Activated CD4-positive, alpha-beta T cell treated with anti-CD3 and anti-CD28 coated beads, Interleukin-2, Interleukin-6, amounts not matched to agents 100 ng/mL and 50 ng/mL, durations not matched to agents 16 hours and 8 hours (primary cell): ENCODE measurements around the gene APC2.

Experiments
- DNase-seq: peaks from one replicate; pipeline ENCODE4 v3.0.0-alpha.2; 2020

APC2 gene, protein sequence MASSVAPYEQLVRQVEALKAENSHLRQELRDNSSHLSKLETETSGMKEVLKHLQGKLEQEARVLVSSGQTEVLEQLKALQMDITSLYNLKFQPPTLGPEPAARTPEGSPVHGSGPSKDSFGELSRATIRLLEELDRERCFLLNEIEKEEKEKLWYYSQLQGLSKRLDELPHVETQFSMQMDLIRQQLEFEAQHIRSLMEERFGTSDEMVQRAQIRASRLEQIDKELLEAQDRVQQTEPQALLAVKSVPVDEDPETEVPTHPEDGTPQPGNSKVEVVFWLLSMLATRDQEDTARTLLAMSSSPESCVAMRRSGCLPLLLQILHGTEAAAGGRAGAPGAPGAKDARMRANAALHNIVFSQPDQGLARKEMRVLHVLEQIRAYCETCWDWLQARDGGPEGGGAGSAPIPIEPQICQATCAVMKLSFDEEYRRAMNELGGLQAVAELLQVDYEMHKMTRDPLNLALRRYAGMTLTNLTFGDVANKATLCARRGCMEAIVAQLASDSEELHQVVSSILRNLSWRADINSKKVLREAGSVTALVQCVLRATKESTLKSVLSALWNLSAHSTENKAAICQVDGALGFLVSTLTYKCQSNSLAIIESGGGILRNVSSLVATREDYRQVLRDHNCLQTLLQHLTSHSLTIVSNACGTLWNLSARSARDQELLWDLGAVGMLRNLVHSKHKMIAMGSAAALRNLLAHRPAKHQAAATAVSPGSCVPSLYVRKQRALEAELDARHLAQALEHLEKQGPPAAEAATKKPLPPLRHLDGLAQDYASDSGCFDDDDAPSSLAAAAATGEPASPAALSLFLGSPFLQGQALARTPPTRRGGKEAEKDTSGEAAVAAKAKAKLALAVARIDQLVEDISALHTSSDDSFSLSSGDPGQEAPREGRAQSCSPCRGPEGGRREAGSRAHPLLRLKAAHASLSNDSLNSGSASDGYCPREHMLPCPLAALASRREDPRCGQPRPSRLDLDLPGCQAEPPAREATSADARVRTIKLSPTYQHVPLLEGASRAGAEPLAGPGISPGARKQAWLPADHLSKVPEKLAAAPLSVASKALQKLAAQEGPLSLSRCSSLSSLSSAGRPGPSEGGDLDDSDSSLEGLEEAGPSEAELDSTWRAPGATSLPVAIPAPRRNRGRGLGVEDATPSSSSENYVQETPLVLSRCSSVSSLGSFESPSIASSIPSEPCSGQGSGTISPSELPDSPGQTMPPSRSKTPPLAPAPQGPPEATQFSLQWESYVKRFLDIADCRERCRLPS (N-terminal part only)

DNA sequence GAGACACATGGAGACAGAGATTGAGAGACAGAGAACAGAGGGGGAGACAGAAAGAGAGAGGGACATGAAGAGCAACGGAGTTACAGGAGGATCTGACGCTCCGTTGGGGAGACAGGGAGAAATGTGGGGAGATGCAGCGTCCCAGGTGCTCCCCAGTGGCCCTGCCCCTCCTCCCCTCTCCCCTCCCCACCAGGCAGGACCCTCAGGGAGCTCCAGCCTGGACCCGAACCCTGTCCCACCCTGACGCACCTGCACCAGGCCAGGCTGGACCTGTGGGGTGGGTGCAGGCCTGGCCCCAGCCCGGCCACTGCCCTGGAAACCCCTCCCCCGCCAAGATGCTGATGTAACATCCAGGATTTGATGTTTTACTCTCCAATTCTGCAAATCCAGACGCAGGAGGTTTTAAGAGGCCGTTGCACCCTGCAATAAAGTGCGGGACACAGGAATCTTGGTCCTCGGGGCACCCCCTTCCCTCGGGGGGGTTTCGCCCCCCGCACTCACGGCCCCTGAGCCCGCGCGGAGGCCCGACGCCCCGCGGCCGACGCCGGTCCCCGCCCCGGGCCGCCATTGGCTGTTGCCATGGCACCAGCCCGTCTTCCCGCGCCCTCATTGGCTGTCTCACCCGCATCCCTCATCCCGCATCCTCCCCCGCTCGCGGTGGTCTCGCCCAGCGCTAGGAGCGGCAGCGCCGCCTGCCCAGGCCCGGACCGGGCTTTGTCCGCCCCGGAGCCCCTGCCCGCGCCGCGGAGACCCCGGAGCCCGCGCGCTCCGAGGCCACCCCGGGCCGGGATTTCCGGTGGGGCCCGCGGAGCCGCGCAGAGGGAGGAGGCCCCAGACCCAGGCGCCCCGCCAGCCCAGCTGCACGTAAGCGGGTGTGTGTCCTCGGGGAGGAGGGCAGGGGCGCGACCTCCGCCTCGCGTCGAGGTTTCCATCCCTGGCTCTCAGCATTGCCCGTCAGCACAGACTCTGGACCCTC lies at the start of gene APC2:
Gene APC2, plus strand, starts transcription at position 655 of the 976 bp plus-strand sequence. CDS start 2,881 bp downstream, outside the sequence.
- DNase-seq: peak; percentile 51

DNA sequence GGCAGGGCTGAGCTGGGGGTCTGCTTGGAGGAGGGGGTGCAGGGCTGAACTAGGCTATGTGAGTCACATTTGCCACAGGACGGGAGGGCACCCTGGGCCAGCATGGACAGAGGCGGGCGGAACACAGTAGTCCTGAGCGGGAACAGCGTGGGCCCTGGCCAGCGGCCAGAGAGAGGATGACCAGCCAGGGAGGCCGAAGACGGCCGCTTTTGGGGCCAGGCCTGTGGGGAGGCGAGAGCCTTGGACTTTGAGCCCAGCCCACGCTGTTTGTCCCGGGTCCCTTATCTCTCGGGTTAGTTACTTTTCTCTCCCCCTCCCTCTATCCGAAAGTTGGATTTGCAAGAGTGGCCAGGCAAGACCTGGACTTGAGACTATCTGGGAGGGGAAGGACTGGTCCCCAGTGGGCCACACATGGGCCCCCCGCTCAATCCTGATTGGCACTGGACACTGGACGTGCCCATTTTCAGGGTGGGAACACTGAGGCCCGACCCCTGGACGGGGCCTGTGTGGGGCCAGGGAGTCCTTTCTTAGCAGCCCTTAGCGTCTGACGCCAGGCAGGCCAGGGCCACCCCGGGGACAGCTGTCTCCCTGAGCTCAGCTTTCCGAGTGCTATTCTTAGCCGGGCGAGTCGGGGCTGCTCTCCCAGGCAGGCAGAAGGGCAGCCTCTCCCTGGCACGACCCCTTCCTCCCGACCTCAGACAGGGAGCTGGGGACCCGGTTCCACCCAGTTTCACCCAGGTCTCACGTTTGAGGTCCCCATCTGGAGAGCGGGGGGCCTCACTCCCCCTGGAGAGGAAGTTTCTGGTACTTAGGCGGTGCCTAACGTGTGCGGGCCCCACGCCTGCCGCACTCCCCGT lies 49.4 kb upstream of the APC2 start:
- DNase-seq: no peak

DNA sequence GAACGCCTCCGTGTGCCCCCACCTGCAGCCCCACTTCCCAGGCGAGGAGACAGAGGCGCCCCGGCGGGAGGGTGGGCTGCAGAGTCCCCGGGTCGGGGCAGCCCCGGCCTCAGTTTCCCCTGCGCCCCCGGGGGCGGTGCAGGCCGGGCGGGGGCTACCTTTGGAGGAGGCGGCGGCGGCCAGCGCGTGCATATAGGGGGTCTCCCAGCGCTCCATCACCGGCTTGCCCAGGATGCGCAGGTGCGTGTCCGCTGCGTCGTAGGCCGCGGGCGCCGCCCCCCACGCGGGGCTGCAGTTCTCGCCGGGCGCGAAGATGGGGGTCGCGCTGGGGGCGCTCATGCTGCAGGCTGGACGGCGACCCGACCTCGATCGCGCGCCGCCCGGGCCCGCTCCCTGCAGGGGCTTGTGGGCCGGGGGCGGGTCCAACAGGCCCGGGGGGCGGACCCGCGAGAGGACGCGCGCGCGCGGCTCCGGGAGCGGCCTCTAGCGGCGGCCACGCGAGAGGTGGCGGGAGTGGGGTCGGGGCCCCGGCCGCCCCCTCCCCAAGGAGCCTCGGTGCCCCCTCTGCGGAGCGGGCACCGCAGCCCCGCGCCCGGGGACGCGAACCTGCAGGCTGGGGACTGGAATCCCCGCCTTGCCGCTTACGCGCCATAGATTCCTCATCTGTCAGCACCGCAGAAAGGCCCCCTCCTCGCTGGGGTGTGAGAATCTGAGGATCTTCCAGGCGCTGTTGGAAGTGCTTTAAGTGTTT lies 48.6 kb upstream of the APC2 start, which contains the start of gene GAMT:
Gene GAMT, minus strand, starts transcription at position 405 of the 751 bp plus-strand sequence. Its CDS starts 66 bp downstream, at position 339.
- DNase-seq: peak; percentile 69

DNA sequence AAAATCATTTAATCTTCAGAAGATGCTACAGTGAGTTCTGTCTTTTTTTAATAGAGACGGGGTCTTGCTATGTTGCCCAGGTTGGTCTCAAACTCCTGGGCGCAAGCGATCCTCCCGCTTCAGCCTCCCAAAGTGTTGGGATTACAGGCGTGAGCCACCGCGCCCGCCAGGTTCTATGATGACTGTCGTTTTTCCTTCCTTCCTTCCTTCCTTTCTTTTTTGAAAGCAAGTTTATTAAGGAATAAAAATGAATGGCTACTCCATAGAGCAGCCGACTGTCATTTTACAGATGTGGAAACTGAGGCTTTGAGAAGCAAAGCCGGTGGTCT lies 48.1 kb upstream of the APC2 start:
- no peak for DNase-seq

DNA sequence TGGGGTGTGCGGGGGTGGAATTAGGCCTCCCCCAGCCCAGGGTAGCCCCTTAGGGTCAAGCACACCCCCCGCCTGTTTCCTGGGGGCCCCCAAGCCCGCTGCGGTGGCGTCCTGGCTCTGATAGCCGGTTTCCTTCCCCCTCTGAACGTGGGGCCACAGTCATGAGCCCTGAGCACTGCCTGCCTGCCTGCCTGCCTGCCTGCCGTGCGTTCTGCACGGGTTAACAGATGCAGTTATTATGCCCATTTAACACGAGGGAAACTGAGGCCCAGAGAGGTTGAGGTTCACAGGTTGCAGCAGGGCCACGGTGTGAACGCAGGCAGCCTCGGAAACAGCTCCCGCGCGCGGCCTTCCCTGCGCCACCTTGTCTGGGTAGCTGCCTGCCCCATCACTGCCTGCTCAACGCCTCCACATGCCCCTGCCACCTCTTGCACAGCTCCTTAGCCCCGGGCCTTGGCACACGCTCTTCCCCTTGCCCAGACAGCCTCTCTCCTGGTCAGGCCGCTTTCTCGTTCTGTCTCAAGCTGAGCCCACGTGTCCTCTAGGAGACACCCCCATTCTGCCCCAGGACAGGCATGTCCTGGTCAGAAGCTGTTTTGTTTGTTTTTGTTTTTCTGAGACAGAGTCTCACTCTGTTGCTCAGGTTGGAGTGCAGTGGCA lies 47.4 kb upstream of the APC2 start:
- no peak for DNase-seq

DNA sequence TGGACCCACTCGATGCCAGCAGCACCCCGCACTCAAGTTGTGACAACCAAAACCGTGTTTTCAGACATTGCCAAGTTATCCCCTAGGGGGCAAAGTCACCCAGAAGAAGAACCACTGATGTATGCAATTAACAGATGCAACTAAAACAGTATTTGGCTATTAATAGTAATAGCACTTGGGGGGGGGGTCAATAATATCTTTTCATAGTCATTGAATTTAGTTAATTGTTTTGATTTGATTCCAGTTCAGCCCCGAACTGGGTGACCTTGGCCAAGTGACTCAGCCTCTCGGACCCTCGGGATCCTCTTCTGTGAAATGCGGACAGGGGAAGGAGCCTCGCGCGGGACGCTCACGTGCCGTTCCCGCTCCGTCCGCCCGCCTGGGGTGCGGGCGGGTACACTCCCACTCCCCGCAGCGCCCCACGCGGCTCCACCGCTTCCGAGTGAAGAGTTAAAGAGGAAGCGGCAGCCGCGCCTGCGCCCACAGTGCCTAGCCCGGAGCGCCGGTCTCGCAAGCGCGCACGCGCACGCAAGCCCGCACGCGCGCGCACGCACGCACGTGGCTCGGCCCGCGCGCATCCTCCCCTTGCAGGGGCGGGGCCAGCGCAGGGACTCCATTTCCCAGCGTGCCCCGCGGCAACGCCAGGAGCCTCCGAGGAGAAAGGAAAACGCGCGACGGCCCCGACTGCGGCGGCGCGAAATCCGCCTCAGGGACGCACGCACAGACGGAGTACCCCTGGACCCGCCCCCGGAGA lies 43.0 kb upstream of the APC2 start:
- DNase-seq: peak; percentile 100

DNA sequence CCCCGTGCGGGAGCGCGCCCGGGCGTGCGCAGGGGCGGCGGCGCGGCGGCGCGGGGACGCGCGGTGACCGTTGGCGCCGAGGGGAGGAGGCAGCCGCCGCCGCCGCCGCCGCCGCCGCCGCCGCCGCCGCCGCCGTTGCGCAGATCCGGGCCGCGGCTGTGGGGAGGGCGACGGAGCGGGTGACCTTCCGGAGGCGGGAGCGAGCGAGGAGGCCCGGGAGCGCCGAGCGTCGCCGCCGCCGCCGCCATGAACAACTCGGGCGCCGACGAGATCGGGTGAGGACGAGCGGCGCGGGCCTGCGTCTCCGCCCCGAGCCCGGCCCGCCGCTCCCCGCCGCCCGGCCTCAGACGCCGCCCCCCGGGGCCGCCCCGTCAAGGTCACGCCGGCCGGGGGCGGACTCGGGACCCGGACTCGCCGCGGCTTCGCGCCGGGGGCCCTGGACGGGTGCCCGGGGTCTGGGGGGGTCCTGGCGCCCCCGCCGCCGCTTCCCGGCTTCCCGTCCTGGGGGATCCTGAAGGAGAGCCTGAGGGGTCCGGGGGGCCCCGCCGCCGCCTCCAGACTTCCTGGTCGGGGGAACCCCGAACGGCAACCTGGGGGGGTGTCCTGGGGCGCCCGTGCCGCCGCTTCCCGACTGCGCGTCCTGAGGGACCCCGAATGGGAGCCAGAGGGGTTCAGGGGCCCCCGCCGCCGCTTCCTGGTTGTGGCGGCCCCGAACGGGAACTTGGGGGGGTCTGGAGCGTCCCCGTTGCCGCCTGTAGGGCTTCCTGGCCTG lies 42.2 kb upstream of the APC2 start, which contains the start of gene DAZAP1:
Gene DAZAP1, plus strand, starts transcription at position 59 of the 772 bp plus-strand sequence. Its CDS starts 188 bp downstream, at position 247.
- DNase-seq: peak; percentile 23

DNA sequence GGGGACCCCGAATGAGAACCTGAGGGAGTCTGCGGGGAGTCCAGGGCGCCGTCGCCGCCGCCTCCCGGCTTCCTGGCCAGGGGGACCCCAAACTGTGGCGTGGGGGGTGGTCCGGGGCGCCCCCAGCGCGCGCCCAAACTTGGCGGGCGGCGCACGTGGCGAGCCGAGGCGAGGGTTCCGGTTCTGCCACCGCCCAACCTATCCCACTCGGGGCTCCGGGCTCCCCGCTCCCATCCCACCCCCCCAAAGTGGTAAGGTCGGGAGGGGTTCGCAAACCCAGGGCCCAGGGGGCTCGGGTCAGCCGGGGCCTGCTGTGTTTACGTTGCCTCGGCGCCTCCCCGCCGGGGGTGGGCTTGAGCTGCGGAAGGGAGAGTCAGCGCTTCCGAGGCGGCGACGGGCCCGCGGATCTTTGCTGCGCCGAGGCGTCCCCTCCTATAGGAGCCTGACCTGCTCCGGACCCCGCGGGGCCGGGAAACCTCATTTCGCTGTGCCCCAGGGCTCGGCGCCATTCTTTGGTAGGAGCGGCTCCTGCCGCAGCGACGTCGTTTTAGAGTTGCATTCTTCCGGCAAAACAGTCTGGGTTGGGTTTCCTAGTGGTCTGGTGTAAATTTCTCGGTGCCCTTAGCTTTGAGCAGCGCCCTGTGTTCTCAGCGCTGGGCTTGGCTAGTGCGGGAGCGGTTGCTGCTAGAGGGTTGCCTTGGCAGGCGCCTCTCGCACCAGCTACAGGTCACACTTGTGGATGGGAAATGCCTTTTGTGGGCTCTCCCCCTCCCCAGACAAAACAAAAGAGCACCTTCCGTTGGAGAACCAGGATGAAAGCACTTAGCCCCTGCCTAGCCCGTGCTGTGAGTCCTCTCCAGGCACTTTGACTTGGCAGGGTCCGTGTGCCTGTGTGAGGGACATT lies 41.4 kb upstream of the APC2 start:
- DNase-seq: peak; percentile 69

DNA sequence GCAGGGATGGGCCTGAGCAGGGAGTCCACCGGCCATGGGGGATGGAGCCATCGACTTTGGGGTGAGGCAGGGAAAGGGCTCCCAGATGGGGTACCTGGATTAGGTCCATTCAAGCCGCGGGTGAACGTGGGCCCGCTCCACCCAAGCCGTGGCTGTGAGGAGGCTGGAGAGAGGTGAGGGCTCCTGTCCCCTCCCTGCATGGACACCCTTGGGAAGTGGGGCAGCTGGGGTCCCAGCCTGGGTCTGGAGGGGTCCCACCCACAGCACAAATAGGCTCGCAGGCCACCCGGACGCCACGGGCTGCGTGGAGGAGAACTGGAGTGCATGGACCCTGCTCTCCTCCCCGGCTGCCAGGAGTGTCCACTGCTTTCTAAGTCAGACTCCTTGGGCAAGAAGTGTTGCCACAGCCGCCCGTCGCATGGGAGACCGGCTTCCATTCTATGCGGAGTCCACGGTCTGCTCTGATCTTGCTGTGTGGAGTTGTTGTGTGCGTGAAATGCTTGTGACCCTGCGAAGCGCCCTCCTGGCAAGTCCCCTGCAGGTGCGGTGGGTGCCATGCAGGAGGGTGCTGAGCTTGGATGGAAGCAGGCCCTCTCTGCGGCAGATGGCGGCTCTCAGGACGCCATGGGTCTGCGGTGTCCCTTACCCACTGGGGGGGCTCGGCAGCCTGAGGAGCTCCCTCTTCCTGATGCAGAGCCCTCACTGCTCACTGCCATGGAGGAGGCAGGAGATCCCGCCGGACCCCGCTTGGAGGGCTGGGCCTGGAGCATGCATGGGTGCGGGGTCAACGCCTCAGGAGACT lies 40.5 kb upstream of the APC2 start:
- no peak for DNase-seq

DNA sequence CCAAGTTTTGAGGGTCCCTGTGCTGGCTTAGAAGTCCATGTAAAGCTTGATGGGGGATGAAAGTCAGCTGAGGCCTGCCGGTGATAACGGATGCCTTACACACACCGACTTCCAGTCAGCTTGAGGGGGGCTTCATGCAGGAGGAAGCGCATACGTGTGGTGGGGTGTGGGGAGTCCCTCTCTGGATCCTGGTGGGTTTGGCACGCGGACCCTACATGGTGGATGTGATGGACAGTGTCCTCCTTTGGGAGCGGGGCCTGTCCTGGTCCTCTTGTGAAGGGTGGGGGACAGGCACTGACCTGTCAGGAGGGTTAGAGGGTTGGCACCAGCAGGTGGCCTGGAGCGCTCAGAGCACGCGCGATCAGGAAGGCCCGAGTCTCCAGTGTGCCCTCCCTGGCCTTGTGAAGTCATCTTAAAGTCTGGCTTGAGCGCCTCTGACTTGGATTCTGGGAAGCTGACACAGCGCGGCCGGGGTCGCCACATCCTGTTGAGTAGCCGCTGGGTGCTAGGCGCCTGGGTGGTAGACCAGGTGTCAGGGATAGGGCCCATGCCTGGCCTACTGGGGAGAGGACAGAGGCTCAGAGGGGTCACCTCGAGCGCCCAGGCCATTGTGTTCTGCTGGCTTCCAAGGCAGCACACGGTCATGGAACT lies 39.7 kb upstream of the APC2 start:
- DNase-seq: peak; percentile 42

DNA sequence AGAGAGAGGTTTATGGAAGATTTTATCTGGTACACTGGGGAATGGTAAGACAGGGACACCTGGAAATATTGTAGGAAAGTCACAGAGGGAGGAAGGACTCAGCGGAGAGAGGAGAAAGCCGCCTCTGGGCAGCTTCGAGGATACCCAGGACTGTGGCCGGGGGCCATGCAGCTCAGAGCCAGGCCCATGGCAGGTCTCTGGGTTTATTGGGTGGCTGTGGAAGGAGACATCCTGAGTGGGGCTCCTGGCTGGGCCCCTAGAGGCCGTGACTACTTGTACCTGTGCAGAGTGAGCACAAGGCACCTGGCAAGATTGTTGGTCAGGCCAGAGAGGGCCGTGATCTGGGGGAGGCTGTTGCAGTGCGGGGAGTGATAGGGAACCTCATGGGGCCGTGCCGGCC lies 39.1 kb upstream of the APC2 start:
- no peak for DNase-seq

DNA sequence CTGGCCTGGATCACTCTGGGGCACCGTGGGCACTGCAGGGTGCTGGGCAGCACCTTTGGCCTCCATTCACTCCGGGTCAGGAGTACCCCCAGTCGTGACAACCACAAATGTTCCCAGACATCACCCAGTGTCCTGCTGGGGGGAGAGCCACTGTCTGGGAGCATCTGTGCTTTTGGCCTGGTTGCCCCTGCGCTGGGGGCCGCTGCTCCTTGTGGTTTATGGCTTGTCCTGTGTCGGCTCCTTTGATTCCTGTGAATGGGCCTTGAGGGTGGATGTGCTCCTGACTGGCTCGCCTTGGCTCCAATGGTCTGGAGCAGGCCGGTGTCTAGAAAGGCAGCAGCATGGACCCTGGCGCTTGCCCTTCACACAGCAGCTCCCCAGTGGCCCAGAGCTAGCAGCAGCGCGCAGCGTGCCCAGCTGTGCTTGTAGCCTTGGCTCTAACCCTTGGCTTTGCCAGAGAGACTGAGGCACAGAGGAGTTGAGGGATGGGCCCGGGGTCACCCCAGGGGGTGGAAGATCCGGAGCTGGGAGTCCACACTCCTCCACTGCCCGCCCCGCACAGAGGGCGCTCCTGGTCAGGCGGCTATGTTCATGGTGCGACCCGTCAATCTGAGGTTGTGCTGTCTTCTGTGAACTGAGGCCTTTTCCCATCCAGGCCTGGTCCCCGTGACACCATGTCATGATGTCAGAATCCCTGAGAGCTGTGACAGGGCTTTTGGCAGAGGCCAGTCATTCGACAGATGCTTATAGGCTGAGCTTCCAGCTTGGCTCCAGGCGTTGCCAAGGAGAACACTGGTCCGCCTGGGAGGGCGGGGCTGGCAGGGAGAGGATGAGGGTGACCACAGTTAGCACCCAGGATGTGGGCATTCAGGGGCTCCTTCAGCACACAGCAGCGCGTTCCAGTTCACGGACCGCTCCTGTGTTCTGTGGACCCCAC lies 38.4 kb upstream of the APC2 start:
- DNase-seq: peak; percentile 44

DNA sequence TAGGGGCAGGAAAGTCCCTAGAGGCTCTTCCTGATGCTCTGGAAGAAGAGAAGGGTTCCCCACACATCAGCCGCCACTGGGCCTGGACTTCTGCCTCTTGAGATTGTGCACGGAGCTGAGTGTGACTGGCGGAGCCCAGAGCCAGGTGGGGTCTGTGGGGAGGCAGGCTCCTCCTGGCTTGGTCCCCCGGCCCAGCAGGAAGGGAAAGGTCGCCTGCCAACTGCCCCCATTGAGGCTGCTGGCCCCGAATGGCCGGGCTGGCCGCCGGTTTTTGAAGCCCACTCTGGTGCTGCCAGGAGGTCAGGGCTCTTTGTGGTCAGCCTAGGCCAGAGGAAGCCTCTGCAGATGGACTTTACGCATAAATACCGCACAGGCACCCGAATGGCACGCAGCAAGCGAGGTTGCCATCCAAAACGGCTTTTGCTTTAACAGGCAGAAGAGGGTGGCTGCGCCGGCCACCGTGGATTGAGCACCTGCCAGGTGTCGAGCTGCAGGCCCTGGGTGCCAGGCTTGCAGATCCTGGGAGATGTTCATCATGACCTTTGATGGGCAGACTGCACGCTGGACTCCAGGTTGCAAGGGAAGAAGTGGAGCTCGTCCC lies 37.5 kb upstream of the APC2 start:
- no peak for DNase-seq
